ENCODE results near the gene CTNNA3.

GRCh38 chr10:66951896-66952295 lies 744.1 kb downstream of the CTNNA3 start:
- TF ChIP-seq EZH2phosphoT487 (IDR thresholded peaks at IDR 0.05; ENCODE audit: borderline replicate concordance, low read length): no peak
- TF ChIP-seq, protein P1, sequence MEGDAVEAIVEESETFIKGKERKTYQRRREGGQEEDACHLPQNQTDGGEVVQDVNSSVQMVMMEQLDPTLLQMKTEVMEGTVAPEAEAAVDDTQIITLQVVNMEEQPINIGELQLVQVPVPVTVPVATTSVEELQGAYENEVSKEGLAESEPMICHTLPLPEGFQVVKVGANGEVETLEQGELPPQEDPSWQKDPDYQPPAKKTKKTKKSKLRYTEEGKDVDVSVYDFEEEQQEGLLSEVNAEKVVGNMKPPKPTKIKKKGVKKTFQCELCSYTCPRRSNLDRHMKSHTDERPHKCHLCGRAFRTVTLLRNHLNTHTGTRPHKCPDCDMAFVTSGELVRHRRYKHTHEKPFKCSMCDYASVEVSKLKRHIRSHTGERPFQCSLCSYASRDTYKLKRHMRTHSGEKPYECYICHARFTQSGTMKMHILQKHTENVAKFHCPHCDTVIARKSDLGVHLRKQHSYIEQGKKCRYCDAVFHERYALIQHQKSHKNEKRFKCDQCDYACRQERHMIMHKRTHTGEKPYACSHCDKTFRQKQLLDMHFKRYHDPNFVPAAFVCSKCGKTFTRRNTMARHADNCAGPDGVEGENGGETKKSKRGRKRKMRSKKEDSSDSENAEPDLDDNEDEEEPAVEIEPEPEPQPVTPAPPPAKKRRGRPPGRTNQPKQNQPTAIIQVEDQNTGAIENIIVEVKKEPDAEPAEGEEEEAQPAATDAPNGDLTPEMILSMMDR (IDR thresholded peaks at IDR 0.05; ENCODE audit: low read depth, low read length, poor library complexity, severe bottlenecking): no peak

All from DOHH2 (cell line).